Gastrocnemius medialis (tissue), 4 donors: ENCODE measurements around the gene UNC119. TPM values are rescaled to one million over a fixed set of nuclear protein-coding genes. Genes with fewer than 3 reads are reported as not detected.

ENCODE experiments used
- ATAC-seq, 2 donors: fragments of 150-250 bp; one replicate each; pipeline ENCODE4 v1.9.1; 2016
- DNase-seq, 2 donors: peaks; one replicate each; pipeline ENCODE4 v3.0.0-alpha.2; 2019
- H3K27ac ChIP-seq, 4 donors: fragments of 200-600 bp; sonication (generic); 1 replicate in 1 of 4; 2 replicates in 3 of 4; pipeline ENCODE4 v1.5.1; 2016 to 2018; ENCODE audit warnings: mild to moderate bottlenecking in 2 of 4, moderate library complexity in 1 of 4
- H3K27me3 ChIP-seq, 3 donors: fragments of 200-600 bp; sonication (generic) in 2 of 3; 1 replicate in 1 of 3; 2 replicates in 2 of 3; pipeline versions ENCODE4 v1.5.1 to v1.6.0; 2016 to 2019; ENCODE audit warnings: mild to moderate bottlenecking in 1 of 3, moderate library complexity in 1 of 3
- H3K36me3 ChIP-seq, 2 donors: fragments of 200-600 bp; sonication (generic) in 1 of 2; one replicate each; pipeline ENCODE4 v1.5.1; 2017 to 2018
- H3K4me1 ChIP-seq, 2 donors: fragments of 200-600 bp; sonication (generic) in 1 of 2; one replicate each; pipeline ENCODE4 v1.5.1; 2016 to 2017; ENCODE audit warnings: mild to moderate bottlenecking in 2 of 2
- H3K4me3 ChIP-seq, 4 donors: fragments of 200-600 bp; sonication (generic) in 3 of 4; 1 replicate in 1 of 4; 2 replicates in 3 of 4; pipeline ENCODE4 v1.5.1; 2016 to 2019; ENCODE audit warnings: mild to moderate bottlenecking in 2 of 4
- H3K9me3 ChIP-seq, 3 donors: fragments of 200-600 bp; sonication (generic) in 2 of 3; 1 replicate in 1 of 3; 2 replicates in 2 of 3; pipeline ENCODE4 v1.5.1; 2016 to 2019
- CTCF ChIP-seq, 5 experiments: fragments of 450-650 bp in 3 of 5; fragments of 200-600 bp in 2 of 5; sonication (generic) in 2 of 5; IDR thresholded peaks in 4 of 5; conservative IDR thresholded peaks in 1 of 5; 1 replicate in 4 of 5; 2 replicates in 1 of 5; pipeline ENCODE4 v1.5.1; 2016 to 2019; ENCODE audit warnings: antibody characterized with exemption in 5 of 5, mild to moderate bottlenecking in 3 of 5, moderate library complexity in 3 of 5
- POLR2A ChIP-seq, 2 donors: fragments of 450-650 bp; IDR thresholded peaks; one replicate each; pipeline ENCODE4 v1.6.1; 2017; ENCODE audit warnings: antibody characterized with exemption in 2 of 2, mild to moderate bottlenecking in 2 of 2, moderate library complexity in 2 of 2
- in situ Hi-C, 4 donors: fragments of 200-750 bp; cut with MboI; loops; one replicate each; pipeline versions ENCODE4 v1.15.0 to v1.8.0; 2017; ENCODE audit warnings: low sequenced_read_pairs in 4 of 4
- intact Hi-C: fragments of 100-400 bp; cut with DNase I; formaldehyde crosslinking; loops from one replicate; pipeline ENCODE4 v1.15.1; 2023; ENCODE audit warnings: low total_unique reads
- total RNA-seq, 4 donors: library from RNA; depleted of rRNA; stranded (reverse); fragments of >200 nt; gene quantifications; one replicate each; pipeline versions ENCODE4 v1.1.0 to v1.2.3, GENCODE V29; 2016

UNC119 gene
- total RNA-seq, 4 donors from 2014 or later: 3.1 to 10.2 (median 6.3) TPM

- Histone ChIP-seq H3K27ac (no peak overlapping the region), H3K36me3 (no peaks in the 10 kb centered on the region), H3K27me3 (no peaks in the 10 kb centered on the region), H3K4me1 (no peaks in the 10 kb centered on the region), H3K4me3 (no peak overlapping the region), H3K9me3 (no peaks in the 10 kb centered on the region)
- intact Hi-C loops (no loop called here), in situ Hi-C loops (no loop called here)
- TF ChIP-seq CTCF (IDR thresholded peaks at IDR 0.05 in 4 of 5, conservative IDR thresholded peaks at IDR 0.05 in 1 of 5) (no peak), POLR2A (IDR thresholded peaks at IDR 0.05) (no peak)
- ATAC-seq (no peak), DNase-seq (no peak)
These were observed 30.1 kb upstream of the UNC119 start for GRCh38 chr17:28582513-28582912.

- intact Hi-C loops: no loop called here
- TF ChIP-seq POLR2A (IDR thresholded peaks at IDR 0.05): no peak
- no peak for TF ChIP-seq CTCF (IDR thresholded peaks at IDR 0.05 in 4 of 5, conservative IDR thresholded peaks at IDR 0.05 in 1 of 5)
- Histone ChIP-seq H3K4me3 (no peak overlapping the region), H3K4me1 (peaks cover 0 to 5% of the 10 kb centered on the region in 2 donors), H3K36me3 (no peaks in the 10 kb centered on the region), H3K27ac (no peak overlapping the region), H3K27me3 (no peaks in the 10 kb centered on the region), H3K9me3 (no peaks in the 10 kb centered on the region)
- in situ Hi-C loops: no loop called here
- ATAC-seq: no peak
- DNase-seq: no peak
These were observed 28.5 kb upstream of the UNC119 start for GRCh38 chr17:28580959-28581358.

- Histone ChIP-seq H3K27ac (no peak overlapping the region), H3K4me1 (peaks cover 0 to 5% of the 10 kb centered on the region in 2 donors), H3K27me3 (no peaks in the 10 kb centered on the region), H3K9me3 (no peaks in the 10 kb centered on the region), H3K4me3 (no peak overlapping the region), H3K36me3 (no peaks in the 10 kb centered on the region)
- TF ChIP-seq POLR2A (IDR thresholded peaks at IDR 0.05) (no peak), CTCF (IDR thresholded peaks at IDR 0.05 in 4 of 5, conservative IDR thresholded peaks at IDR 0.05 in 1 of 5) (no peak)
- in situ Hi-C loops (no loop called here), intact Hi-C loops (no loop called here)
- ATAC-seq (no peak), DNase-seq (no peak)
These were observed 27.1 kb upstream of the UNC119 start for GRCh38 chr17:28579526-28579925.

- no peak overlapping the region for H3K4me3 ChIP-seq
- H3K36me3 ChIP-seq: no peaks in the 10 kb centered on the region
- ATAC-seq: no peak
- no peak for DNase-seq
- H3K27ac ChIP-seq: no peak overlapping the region
- H3K9me3 ChIP-seq: no peaks in the 10 kb centered on the region
- H3K27me3 ChIP-seq: no peaks in the 10 kb centered on the region
- intact Hi-C loops (no loop called here), in situ Hi-C loops (no loop called here)
- peaks cover 0 to 5% of the 10 kb centered on the region in 2 donors for H3K4me1 ChIP-seq
- TF ChIP-seq CTCF (IDR thresholded peaks at IDR 0.05 in 4 of 5, conservative IDR thresholded peaks at IDR 0.05 in 1 of 5) (no peak), POLR2A (IDR thresholded peaks at IDR 0.05) (no peak)
These were observed 26.1 kb upstream of the UNC119 start for GRCh38 chr17:28578246-28579195.
